ENCODE data around the gene NINL.

The NINL gene

DNA sequence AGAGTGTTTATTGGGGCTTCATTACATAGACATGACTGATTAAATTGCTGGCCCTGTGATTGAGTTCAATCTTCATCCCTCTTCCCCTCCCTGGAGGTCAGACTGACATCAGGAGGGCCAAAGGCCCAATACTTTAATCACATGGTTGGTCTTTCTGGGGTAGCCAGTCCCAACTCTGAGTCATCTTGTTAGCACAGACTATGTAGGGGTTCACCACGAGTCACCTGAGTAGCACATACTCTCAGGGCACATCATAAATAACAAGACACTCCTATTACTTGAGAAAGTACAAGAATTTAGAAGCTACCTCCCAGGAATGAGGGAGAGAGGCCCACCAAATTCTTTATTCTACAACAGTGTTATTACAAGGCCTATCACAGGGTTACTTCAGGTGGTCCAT, 166.6 kb downstream of the NINL start:
- DNase-seq (ENCODE audit: low spot score): no peak
- Histone ChIP-seq H2AK5ac (ENCODE audit: low read depth, low read length) (no peak overlapping the region), H3K36me3 (replicated peaks in 1 of 2; ENCODE audit: control insufficient read depth in 2 of 2, insufficient read depth in 2 of 2, low read length in 2 of 2) (peaks cover 23 to 93% of the 10 kb centered on the region in 2 donors), H3K4me1 (ENCODE audit: control insufficient read depth in 2 of 2, insufficient read depth in 1 of 2, low read depth in 1 of 2, low read length in 2 of 2) (no peaks in the 10 kb centered on the region), H3K79me1 (ENCODE audit: low read depth, low read length) (peaks cover 3% of the 10 kb centered on the region), H2BK5ac (ENCODE audit: low read length) (no peak overlapping the region), H2BK12ac (ENCODE audit: low read length) (no peak overlapping the region), H3K27ac (replicated peaks; ENCODE audit: low read length) (no peak overlapping the region), H3K27me3 (ENCODE audit: control insufficient read depth in 3 of 3, insufficient read depth in 3 of 3, low read depth in 1 of 3, low read length in 3 of 3) (no peaks in the 10 kb centered on the region), H3K18ac (ENCODE audit: low read length) (no peak overlapping the region), H3K23ac (ENCODE audit: low read depth, low read length, poor library complexity) (no peak overlapping the region), H4K8ac (ENCODE audit: low read depth, low read length) (no peak overlapping the region), H3K4me3 (ENCODE audit: low read length in 2 of 2) (no peak overlapping the region), H3K4me2 (ENCODE audit: insufficient read depth, low read length, poor library complexity, severe bottlenecking) (no peak overlapping the region), H3K9me3 (replicated peaks in 1 of 2; ENCODE audit: control insufficient read depth in 2 of 2, insufficient read depth in 1 of 2, low read depth in 1 of 2, low read length in 2 of 2) (no peaks in the 10 kb centered on the region), H2BK15ac (ENCODE audit: low read length) (no peak overlapping the region), H3K14ac (ENCODE audit: low read length) (no peak overlapping the region), H3K4ac (ENCODE audit: low read length) (no peak overlapping the region), H3K9ac (ENCODE audit: low read depth, low read length, poor library complexity) (no peak overlapping the region), H2AFZ (ENCODE audit: low read length) (no peak overlapping the region), H4K91ac (ENCODE audit: low read depth, low read length, poor library complexity) (no peak overlapping the region), H2BK120ac (ENCODE audit: low read depth, low read length) (no peak overlapping the region)
- no CpG with 5 or more reads among the region's 1 CpG for WGBS, 2 donors (ENCODE audit: extremely low coverage in 2 of 2, insufficient read length in 2 of 2, insufficient replicate concordance in 1 of 2)

DNA sequence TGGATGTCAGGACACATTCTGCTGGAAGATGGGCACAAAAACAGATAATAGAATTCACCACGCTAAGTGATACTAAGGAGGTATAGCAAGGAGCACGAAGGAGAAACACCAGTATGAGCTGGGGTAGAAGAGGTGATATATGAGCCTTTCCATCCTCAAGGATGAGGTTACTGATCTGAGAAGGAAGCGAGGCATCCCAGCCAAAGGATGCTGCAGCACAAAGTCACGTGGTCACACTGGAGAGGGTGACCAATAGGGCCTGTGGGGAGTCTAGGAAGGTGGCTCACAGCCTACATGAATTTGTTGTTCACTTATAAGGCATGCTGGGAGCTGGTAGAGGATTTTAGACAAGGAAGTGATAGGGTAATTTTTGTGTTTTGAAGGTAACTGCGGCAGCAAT, 176.4 kb downstream of the NINL start:
- no peak overlapping the region for H3K23ac ChIP-seq (ENCODE audit: low read depth, low read length, poor library complexity)

DNA sequence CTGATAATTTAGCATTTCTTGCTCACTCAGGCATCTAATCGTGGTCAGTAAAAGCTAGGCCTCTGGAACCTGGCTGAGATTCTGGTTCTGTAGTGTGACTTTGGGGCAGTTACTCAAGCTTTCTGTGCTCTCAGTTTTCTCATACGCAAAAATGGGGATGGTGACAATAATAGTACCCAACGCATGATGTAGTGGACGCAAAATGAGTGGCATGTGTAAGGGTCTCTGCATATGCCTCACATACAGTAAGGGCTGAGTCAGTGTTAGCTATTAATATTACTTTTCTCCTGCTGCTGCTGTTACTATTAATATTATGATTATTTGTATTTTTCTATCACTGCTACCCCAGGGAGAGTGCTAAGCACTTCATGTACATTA, 177.2 kb downstream of the NINL start:
- no peak overlapping the region for H3K9ac ChIP-seq (ENCODE audit: low read depth, low read length, poor library complexity)
- no peak overlapping the region for H2BK5ac ChIP-seq (ENCODE audit: low read length)
- no peak overlapping the region for H3K27ac ChIP-seq (replicated peaks; ENCODE audit: low read length)
- H3K23ac ChIP-seq (ENCODE audit: low read depth, low read length, poor library complexity): no peak overlapping the region
- H4K91ac ChIP-seq (ENCODE audit: low read depth, low read length, poor library complexity): no peak overlapping the region
- peak overlapping the region; percentile 65 for H3K4me2 ChIP-seq (ENCODE audit: insufficient read depth, low read length, poor library complexity, severe bottlenecking)
- peak overlapping the region; percentile 90 for H2AFZ ChIP-seq (ENCODE audit: low read length)
- H2BK120ac ChIP-seq (ENCODE audit: low read depth, low read length): no peak overlapping the region
- no peak overlapping the region for H2BK12ac ChIP-seq (ENCODE audit: low read length)
- no peak overlapping the region for H3K4ac ChIP-seq (ENCODE audit: low read length)
- H4K8ac ChIP-seq (ENCODE audit: low read depth, low read length): no peak overlapping the region
- H3K14ac ChIP-seq (ENCODE audit: low read length): no peak overlapping the region
- peaks cover 11% of the 10 kb centered on the region for H3K79me1 ChIP-seq (ENCODE audit: low read depth, low read length)
- H3K36me3 ChIP-seq (replicated peaks in 1 of 2; ENCODE audit: control insufficient read depth in 2 of 2, insufficient read depth in 2 of 2, low read length in 2 of 2): peaks cover 3 to 39% of the 10 kb centered on the region in 2 donors
- DNase-seq (ENCODE audit: low spot score): no peak
- no peak overlapping the region for H2AK5ac ChIP-seq (ENCODE audit: low read depth, low read length)
- H3K27me3 ChIP-seq (ENCODE audit: control insufficient read depth in 3 of 3, insufficient read depth in 3 of 3, low read depth in 1 of 3, low read length in 3 of 3): no peaks in the 10 kb centered on the region
- H2BK15ac ChIP-seq (ENCODE audit: low read length): no peak overlapping the region
- WGBS, 2 donors (ENCODE audit: extremely low coverage in 2 of 2, insufficient read length in 2 of 2, insufficient replicate concordance in 1 of 2): no CpG with 5 or more reads among the region's 4 CpGs
- peaks cover 5% of the 10 kb centered on the region in 2 donors for H3K4me1 ChIP-seq (ENCODE audit: control insufficient read depth in 2 of 2, insufficient read depth in 1 of 2, low read depth in 1 of 2, low read length in 2 of 2)
- H3K9me3 ChIP-seq (replicated peaks in 1 of 2; ENCODE audit: control insufficient read depth in 2 of 2, insufficient read depth in 1 of 2, low read depth in 1 of 2, low read length in 2 of 2): peaks cover 2 to 3% of the 10 kb centered on the region in 2 donors
- peak overlapping the region; percentile 83 to 95 for H3K4me3 ChIP-seq (ENCODE audit: low read length in 2 of 2)
- H3K18ac ChIP-seq (ENCODE audit: low read length): no peak overlapping the region

More for the DNA sequence above, 176.4 kb downstream of the NINL start:
- no peak overlapping the region for H3K9ac ChIP-seq (ENCODE audit: low read depth, low read length, poor library complexity)
- H3K27me3 ChIP-seq (ENCODE audit: control insufficient read depth in 3 of 3, insufficient read depth in 3 of 3, low read depth in 1 of 3, low read length in 3 of 3): no peaks in the 10 kb centered on the region
- 100% methylated on average over 1 of the region's 5 CpGs; no CpG with 5 or more reads in 1 of the 2 donors for WGBS, 2 donors (ENCODE audit: extremely low coverage in 2 of 2, insufficient read length in 2 of 2, insufficient replicate concordance in 1 of 2)
- no peak overlapping the region for H2AK5ac ChIP-seq (ENCODE audit: low read depth, low read length)
- no peak overlapping the region for H3K27ac ChIP-seq (replicated peaks; ENCODE audit: low read length)
- H3K14ac ChIP-seq (ENCODE audit: low read length): no peak overlapping the region
- no peak overlapping the region for H3K4ac ChIP-seq (ENCODE audit: low read length)
- no peak overlapping the region for H2AFZ ChIP-seq (ENCODE audit: low read length)
- H3K4me2 ChIP-seq (ENCODE audit: insufficient read depth, low read length, poor library complexity, severe bottlenecking): no peak overlapping the region
- H2BK120ac ChIP-seq (ENCODE audit: low read depth, low read length): no peak overlapping the region
- H2BK5ac ChIP-seq (ENCODE audit: low read length): no peak overlapping the region
- no peak overlapping the region for H2BK15ac ChIP-seq (ENCODE audit: low read length)
- peaks cover 3 to 46% of the 10 kb centered on the region in 2 donors for H3K36me3 ChIP-seq (replicated peaks in 1 of 2; ENCODE audit: control insufficient read depth in 2 of 2, insufficient read depth in 2 of 2, low read length in 2 of 2)
- H4K8ac ChIP-seq (ENCODE audit: low read depth, low read length): no peak overlapping the region
- no peaks in the 10 kb centered on the region for H3K9me3 ChIP-seq (replicated peaks in 1 of 2; ENCODE audit: control insufficient read depth in 2 of 2, insufficient read depth in 1 of 2, low read depth in 1 of 2, low read length in 2 of 2)
- no peak overlapping the region for H2BK12ac ChIP-seq (ENCODE audit: low read length)
- peak overlapping the region in 1 of 2 donors; percentile 83 for H3K4me3 ChIP-seq (ENCODE audit: low read length in 2 of 2)
- H3K4me1 ChIP-seq (ENCODE audit: control insufficient read depth in 2 of 2, insufficient read depth in 1 of 2, low read depth in 1 of 2, low read length in 2 of 2): peaks cover 5% of the 10 kb centered on the region in 2 donors
- no peak overlapping the region for H3K18ac ChIP-seq (ENCODE audit: low read length)
- no peak overlapping the region for H4K91ac ChIP-seq (ENCODE audit: low read depth, low read length, poor library complexity)
- DNase-seq (ENCODE audit: low spot score): no peak
- H3K79me1 ChIP-seq (ENCODE audit: low read depth, low read length): peaks cover 11% of the 10 kb centered on the region

DNA sequence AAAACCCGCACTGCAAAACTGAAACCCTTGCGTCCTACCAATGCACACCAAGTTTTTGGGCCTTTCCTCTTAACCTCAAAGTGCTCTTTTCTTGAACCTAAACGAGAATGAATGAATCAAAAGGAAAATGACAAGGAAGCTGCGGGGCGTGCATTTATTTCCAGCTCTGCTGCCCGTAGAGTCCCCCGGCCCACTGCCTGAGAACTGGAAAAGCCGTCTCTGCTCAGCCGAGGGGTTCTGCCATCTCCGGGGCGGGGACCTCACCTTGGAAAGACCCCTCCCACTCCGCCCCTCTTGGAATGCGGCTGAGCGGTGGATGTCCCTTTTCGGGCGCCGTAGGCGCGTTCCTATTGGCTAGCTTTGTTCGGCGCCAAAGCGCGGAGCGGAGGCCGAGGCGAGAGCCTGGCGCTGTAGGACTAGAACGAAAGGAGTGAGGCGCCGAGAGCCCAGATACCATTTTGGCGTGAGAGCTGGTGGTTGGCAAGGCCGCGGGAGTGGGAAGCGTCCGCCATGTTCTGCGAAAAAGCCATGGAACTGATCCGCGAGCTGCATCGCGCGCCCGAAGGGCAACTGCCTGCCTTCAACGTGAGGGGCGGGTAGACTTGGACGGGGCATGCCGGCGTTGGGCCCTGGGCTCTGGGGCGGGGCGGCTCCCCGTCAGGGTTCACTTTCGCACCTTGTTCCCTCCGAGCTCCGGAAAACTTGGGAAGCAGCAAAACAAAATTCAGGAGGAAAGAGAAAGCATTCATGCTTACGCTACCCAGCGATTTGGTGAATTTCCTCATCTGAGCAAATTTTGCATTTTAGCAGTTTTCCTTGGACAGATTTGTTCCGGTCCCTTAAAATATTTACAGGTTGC, 177.8 kb downstream of the NINL start, which contains the start of gene GINS1:
GINS1 (plus strand) TSS at position 363 of the 859 bp plus-strand sequence; CDS start at position 511, 148 bp downstream.
- no peaks in the 10 kb centered on the region for H3K27me3 ChIP-seq (ENCODE audit: control insufficient read depth in 3 of 3, insufficient read depth in 3 of 3, low read depth in 1 of 3, low read length in 3 of 3)
- peaks cover 3 to 10% of the 10 kb centered on the region in 2 donors for H3K9me3 ChIP-seq (replicated peaks in 1 of 2; ENCODE audit: control insufficient read depth in 2 of 2, insufficient read depth in 1 of 2, low read depth in 1 of 2, low read length in 2 of 2)
- no CpG with 5 or more reads among the region's 56 CpGs for WGBS, 2 donors (ENCODE audit: extremely low coverage in 2 of 2, insufficient read length in 2 of 2, insufficient replicate concordance in 1 of 2)
- H2BK5ac ChIP-seq (ENCODE audit: low read length): no peak within 1 kb of the TSS
- no peak within 1 kb of the TSS for H2BK12ac ChIP-seq (ENCODE audit: low read length)
- peak within 1 kb of the TSS; percentile 94 for H3K18ac ChIP-seq (ENCODE audit: low read length)
- H3K4me3 ChIP-seq (ENCODE audit: low read length in 2 of 2): peak within 1 kb of the TSS; percentile 83 to 95
- H3K79me1 ChIP-seq (ENCODE audit: low read depth, low read length): peaks cover 11% of the 10 kb centered on the region
- no peak within 1 kb of the TSS for H3K4ac ChIP-seq (ENCODE audit: low read length)
- DNase-seq (ENCODE audit: low spot score): peak; percentile 88
- no peak within 1 kb of the TSS for H2BK120ac ChIP-seq (ENCODE audit: low read depth, low read length)
- no peak within 1 kb of the TSS for H4K91ac ChIP-seq (ENCODE audit: low read depth, low read length, poor library complexity)
- H2AK5ac ChIP-seq (ENCODE audit: low read depth, low read length): peak within 1 kb of the TSS; percentile 12
- peaks cover 5% of the 10 kb centered on the region in 2 donors for H3K4me1 ChIP-seq (ENCODE audit: control insufficient read depth in 2 of 2, insufficient read depth in 1 of 2, low read depth in 1 of 2, low read length in 2 of 2)
- peaks cover 3 to 33% of the 10 kb centered on the region in 2 donors for H3K36me3 ChIP-seq (replicated peaks in 1 of 2; ENCODE audit: control insufficient read depth in 2 of 2, insufficient read depth in 2 of 2, low read length in 2 of 2)
- H3K4me2 ChIP-seq (ENCODE audit: insufficient read depth, low read length, poor library complexity, severe bottlenecking): peak within 1 kb of the TSS; percentile 65
- peak within 1 kb of the TSS; percentile 74 for H3K27ac ChIP-seq (replicated peaks; ENCODE audit: low read length)
- peak within 1 kb of the TSS; percentile 90 for H2AFZ ChIP-seq (ENCODE audit: low read length)
- H2BK15ac ChIP-seq (ENCODE audit: low read length): no peak within 1 kb of the TSS
- H4K8ac ChIP-seq (ENCODE audit: low read depth, low read length): no peak within 1 kb of the TSS
- peak within 1 kb of the TSS; percentile 87 for H3K14ac ChIP-seq (ENCODE audit: low read length)
- H3K9ac ChIP-seq (ENCODE audit: low read depth, low read length, poor library complexity): peak within 1 kb of the TSS; percentile 96
- peak within 1 kb of the TSS; percentile 76 for H3K23ac ChIP-seq (ENCODE audit: low read depth, low read length, poor library complexity)

All from neuronal stem cell (in vitro differentiated cells).